Measurements from ENCODE around the gene ISOC1. TPM values are rescaled to one million over a fixed set of nuclear protein-coding genes. Genes with fewer than 3 reads are reported as not detected.

ISOC1 gene
- total RNA-seq, 3 donors from 2014 or later (not counting 1 experiment from before 2014, with no cell fraction given): 11.3 to 15.5 (median 15.1) TPM

DNA sequence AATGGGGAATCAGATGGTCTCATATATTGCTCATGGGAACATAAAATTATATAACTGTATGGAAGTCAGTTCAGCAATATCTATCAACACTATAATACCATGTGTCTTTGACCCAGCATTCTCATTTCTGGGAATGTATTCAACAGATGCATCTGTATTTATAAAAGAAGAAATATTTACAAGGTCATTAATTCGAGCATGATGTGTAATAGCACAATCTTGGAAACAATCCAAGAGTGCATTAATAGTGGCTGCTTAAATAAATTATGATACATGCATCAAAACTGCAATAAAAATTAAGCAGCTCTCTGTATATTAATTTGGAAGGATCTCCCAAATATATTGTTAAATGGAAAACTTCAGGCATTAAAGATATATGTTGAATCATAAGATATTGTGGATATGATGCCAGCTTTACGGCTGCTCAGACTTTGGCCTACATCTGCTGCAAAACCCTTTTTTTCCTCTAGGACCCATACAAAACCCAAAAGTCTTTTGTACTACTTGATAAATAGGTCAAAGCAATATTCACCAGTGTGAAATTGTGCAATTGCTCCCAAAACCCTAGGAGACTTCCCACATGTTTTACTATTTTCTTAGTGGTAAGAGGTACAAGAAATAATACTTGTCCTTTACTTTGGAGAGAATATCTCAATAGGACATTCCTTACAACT lies 45.3 kb upstream of the ISOC1 start:
- Mint-ChIP-seq H3K9me3 (peaks cover 7 to 9% of the 10 kb centered on the region in 2 donors), H3K4me1 (no peaks in the 10 kb centered on the region), H3K4me3 (no peak overlapping the region), H3K36me3 (peaks cover 4% of the 10 kb centered on the region), H3K27me3 (ENCODE audit: low read depth in 2 of 2) (peaks cover 0 to under 1% of the 10 kb centered on the region in 2 donors), H3K27ac (no peak overlapping the region)
- no peak for DNase-seq
- Histone ChIP-seq H3K27ac (ENCODE audit: low read length) (no peak overlapping the region), H3K4me1 (ENCODE audit: control insufficient read depth, insufficient read depth, low read length) (no peaks in the 10 kb centered on the region), H3K36me3 (ENCODE audit: control insufficient read depth, insufficient read depth, low read length) (no peaks in the 10 kb centered on the region), H3K9me3 (ENCODE audit: control insufficient read depth, insufficient read depth, low read length) (no peaks in the 10 kb centered on the region), H3K27me3 (ENCODE audit: control insufficient read depth, insufficient read depth, low read length) (no peaks in the 10 kb centered on the region), H3K4me3 (ENCODE audit: low read length) (no peak overlapping the region)
- no peak for ATAC-seq
- WGBS (ENCODE audit: insufficient coverage): no CpG with 5 or more reads among the region's 2 CpGs
- TF ChIP-seq, protein P1, sequence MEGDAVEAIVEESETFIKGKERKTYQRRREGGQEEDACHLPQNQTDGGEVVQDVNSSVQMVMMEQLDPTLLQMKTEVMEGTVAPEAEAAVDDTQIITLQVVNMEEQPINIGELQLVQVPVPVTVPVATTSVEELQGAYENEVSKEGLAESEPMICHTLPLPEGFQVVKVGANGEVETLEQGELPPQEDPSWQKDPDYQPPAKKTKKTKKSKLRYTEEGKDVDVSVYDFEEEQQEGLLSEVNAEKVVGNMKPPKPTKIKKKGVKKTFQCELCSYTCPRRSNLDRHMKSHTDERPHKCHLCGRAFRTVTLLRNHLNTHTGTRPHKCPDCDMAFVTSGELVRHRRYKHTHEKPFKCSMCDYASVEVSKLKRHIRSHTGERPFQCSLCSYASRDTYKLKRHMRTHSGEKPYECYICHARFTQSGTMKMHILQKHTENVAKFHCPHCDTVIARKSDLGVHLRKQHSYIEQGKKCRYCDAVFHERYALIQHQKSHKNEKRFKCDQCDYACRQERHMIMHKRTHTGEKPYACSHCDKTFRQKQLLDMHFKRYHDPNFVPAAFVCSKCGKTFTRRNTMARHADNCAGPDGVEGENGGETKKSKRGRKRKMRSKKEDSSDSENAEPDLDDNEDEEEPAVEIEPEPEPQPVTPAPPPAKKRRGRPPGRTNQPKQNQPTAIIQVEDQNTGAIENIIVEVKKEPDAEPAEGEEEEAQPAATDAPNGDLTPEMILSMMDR (IDR thresholded peaks at IDR 0.05): no peak
- intact Hi-C loops (cut with micrococcal nuclease): no loop called here

DNA sequence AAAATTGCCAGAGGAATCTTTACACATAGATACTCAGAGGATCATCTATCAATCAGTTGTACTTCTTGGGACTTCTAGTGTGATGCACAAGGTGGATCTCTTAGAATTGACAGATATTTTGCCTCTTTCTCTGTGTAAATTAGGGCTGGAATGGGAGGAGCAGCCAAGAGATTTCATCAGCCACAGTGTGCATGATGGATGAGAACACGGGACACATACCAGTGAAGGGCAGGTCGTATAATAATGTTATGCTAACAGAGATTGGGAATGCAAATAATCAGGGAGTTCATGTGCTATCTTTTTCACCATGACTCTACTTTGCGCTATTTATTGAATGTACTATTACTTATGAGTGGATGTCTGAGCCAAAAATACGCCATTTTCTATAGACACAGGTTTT lies 43.3 kb upstream of the ISOC1 start:
- intact Hi-C loops (cut with micrococcal nuclease): no loop called here
- TF ChIP-seq, protein P1 (IDR thresholded peaks at IDR 0.05): no peak

GRCh38 chr5:129053438-129053837 lies 41.1 kb upstream of the ISOC1 start:
- no peak overlapping the region for H3K4me3 ChIP-seq (ENCODE audit: low read length)
- Mint-ChIP-seq H3K4me1 (no peaks in the 10 kb centered on the region), H3K4me3 (no peak overlapping the region), H3K27ac (no peak overlapping the region), H3K36me3 (no peaks in the 10 kb centered on the region), H3K9me3 (peaks cover 0 to 2% of the 10 kb centered on the region in 2 donors), H3K27me3 (ENCODE audit: low read depth in 2 of 2) (peaks cover 0 to 5% of the 10 kb centered on the region in 2 donors)
- H3K27ac ChIP-seq (ENCODE audit: low read length): no peak overlapping the region
- no peaks in the 10 kb centered on the region for H3K4me1 ChIP-seq (ENCODE audit: control insufficient read depth, insufficient read depth, low read length)
- TF ChIP-seq, protein P1 (IDR thresholded peaks at IDR 0.05): no peak
- no peak for ATAC-seq
- DNase-seq: no peak
- intact Hi-C loops (cut with micrococcal nuclease): no loop called here
- no peaks in the 10 kb centered on the region for H3K36me3 ChIP-seq (ENCODE audit: control insufficient read depth, insufficient read depth, low read length)
- H3K9me3 ChIP-seq (ENCODE audit: control insufficient read depth, insufficient read depth, low read length): no peaks in the 10 kb centered on the region
- H3K27me3 ChIP-seq (ENCODE audit: control insufficient read depth, insufficient read depth, low read length): no peaks in the 10 kb centered on the region

More for the DNA sequence above, 43.3 kb upstream of the ISOC1 start:
- DNase-seq (no peak), ATAC-seq (no peak)
- Mint-ChIP-seq H3K27ac (no peak overlapping the region), H3K4me1 (no peaks in the 10 kb centered on the region), H3K27me3 (ENCODE audit: low read depth in 2 of 2) (peaks cover 0 to 5% of the 10 kb centered on the region in 2 donors), H3K4me3 (no peak overlapping the region), H3K9me3 (peaks cover 0 to 1% of the 10 kb centered on the region in 2 donors), H3K36me3 (no peaks in the 10 kb centered on the region)
- H3K27me3 ChIP-seq (ENCODE audit: control insufficient read depth, insufficient read depth, low read length): no peaks in the 10 kb centered on the region
- no peaks in the 10 kb centered on the region for H3K4me1 ChIP-seq (ENCODE audit: control insufficient read depth, insufficient read depth, low read length)
- 90% methylated on average over 2 of the region's 4 CpGs for WGBS (ENCODE audit: insufficient coverage)
- no peak overlapping the region for H3K4me3 ChIP-seq (ENCODE audit: low read length)
- H3K36me3 ChIP-seq (ENCODE audit: control insufficient read depth, insufficient read depth, low read length): no peaks in the 10 kb centered on the region
- no peaks in the 10 kb centered on the region for H3K9me3 ChIP-seq (ENCODE audit: control insufficient read depth, insufficient read depth, low read length)
- no peak overlapping the region for H3K27ac ChIP-seq (ENCODE audit: low read length)

DNA sequence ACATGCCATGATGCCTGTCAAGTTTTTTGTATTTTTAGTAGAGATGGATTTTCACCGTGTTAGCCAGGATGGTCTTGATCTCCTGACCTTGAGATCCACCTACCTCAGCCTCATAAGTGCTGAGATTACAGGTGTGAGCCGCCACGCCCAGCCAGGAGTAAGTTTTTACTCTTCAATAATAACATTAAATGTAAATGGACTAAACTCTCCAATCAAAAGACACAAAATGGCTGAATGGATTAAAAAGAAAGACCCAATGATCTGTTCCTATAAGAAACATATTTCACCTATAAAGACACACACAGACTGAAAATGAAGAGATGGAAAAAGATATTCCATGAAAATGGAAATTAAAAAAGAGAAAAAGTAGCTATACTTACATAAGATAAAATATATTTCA lies 37.2 kb upstream of the ISOC1 start:
- intact Hi-C loops (cut with micrococcal nuclease): no loop called here
- peaks cover 0 to 5% of the 10 kb centered on the region in 2 donors for H3K27me3 Mint-ChIP-seq (ENCODE audit: low read depth in 2 of 2)
- no peak overlapping the region for H3K4me3 ChIP-seq (ENCODE audit: low read length)
- DNase-seq (no peak), ATAC-seq (no peak)
- no peaks in the 10 kb centered on the region for H3K36me3 Mint-ChIP-seq
- 40% methylated on average over 1 of the region's 3 CpGs for WGBS (ENCODE audit: insufficient coverage)
- no peak overlapping the region for H3K27ac ChIP-seq (ENCODE audit: low read length)
- H3K4me3 Mint-ChIP-seq: no peak overlapping the region
- H3K36me3 ChIP-seq (ENCODE audit: control insufficient read depth, insufficient read depth, low read length): no peaks in the 10 kb centered on the region
- no peaks in the 10 kb centered on the region for H3K27me3 ChIP-seq (ENCODE audit: control insufficient read depth, insufficient read depth, low read length)
- TF ChIP-seq, protein P1 (IDR thresholded peaks at IDR 0.05): no peak
- H3K4me1 ChIP-seq (ENCODE audit: control insufficient read depth, insufficient read depth, low read length): no peaks in the 10 kb centered on the region
- no peak overlapping the region for H3K27ac Mint-ChIP-seq
- H3K4me1 Mint-ChIP-seq: no peaks in the 10 kb centered on the region
- H3K9me3 Mint-ChIP-seq: peaks cover 0 to 2% of the 10 kb centered on the region in 2 donors
- H3K9me3 ChIP-seq (ENCODE audit: control insufficient read depth, insufficient read depth, low read length): no peaks in the 10 kb centered on the region

Measured in natural killer cell (primary cell).